ENCODE data around the gene OR4C45. TPM values are rescaled to one million over a fixed set of nuclear protein-coding genes. Genes with fewer than 3 reads are reported as not detected.

OR4C45 gene
- total RNA-seq, 2 experiments from 2014 or later = not detected

Other genes starting within 250 kb of the OR4C45 start
- gene OR4C13, start 80.5 kb upstream of the OR4C45 start, total RNA-seq = not detected
- not detected for gene OR4C12, start 50.3 kb upstream of the OR4C45 start, total RNA-seq